ENCODE results near the gene LDLRAD4. TPM values are rescaled to one million over a fixed set of nuclear protein-coding genes. Genes with fewer than 3 reads are reported as not detected.

The LDLRAD4 gene
- total and polyA plus RNA-seq, 11 donors, result 10.4 to 44.0 (median 29.6) TPM

DNA sequence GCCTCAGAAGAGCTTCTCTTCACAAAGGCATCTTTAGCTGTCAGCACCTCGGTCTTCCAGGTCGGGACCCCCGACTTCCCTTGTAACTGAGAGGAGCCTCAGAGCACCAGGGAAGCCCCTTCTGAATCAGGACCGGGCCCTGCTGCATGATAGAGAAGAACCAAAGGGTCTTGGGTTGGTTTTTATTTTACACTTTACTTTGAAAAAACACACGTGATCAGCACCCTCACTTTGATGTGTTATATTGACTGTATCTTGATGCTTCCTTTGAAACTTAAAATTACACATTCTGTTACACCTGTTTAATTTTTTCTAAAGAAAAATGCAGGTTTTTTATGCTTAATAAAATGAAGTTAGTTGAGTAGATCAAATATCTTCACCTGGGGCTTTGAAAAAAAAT is 305.5 kb downstream of the LDLRAD4 start:
- H3K9me3 ChIP-seq, result peaks cover 0 to under 1% (median 0%) of the 10 kb centered on the region in 12 donors
- no peak for ATAC-seq
- intact Hi-C loops (cut with DNase I), result loop anchor here in 5 of 10 donors (5.0 to 10.0 kb wide), 5 partner anchors 72 to 229 kb away; no protein-coding TSS in a partner anchor

GRCh38 chr18:13524811-13525210 is 306.3 kb downstream of the LDLRAD4 start:
- Histone ChIP-seq H3K27ac (peak overlapping the region in 2 of 12 donors; percentile 18), H3K36me3 (no peaks in the 10 kb centered on the region), H3K4me3 (no peak overlapping the region), H3K9me3 (no peaks in the 10 kb centered on the region), H3K4me1 (peaks cover 0 to 31% (median 13%) of the 10 kb centered on the region in 12 donors), H3K27me3 (no peaks in the 10 kb centered on the region)
- ATAC-seq (peak in 3 of 4 donors; percentile 8 to 16 (median 11)), DNase-seq (no peak)
- TF ChIP-seq POLR2A (IDR thresholded peaks at IDR 0.05) (no peak), CTCF (IDR thresholded peaks at IDR 0.05) (no peak)
- 52 to 62% (median 60%) methylated on average over 11 of the region's 11 CpGs for WGBS, 4 donors
- intact Hi-C loops (cut with DNase I), result loop anchor here in 5 of 10 donors (5.0 to 10.0 kb wide), 6 partner anchors 73 to 308 kb away; partner anchors contain the start of gene LDLRAD4 (in 1 of the 5)

More for the DNA sequence above, 305.5 kb downstream of the LDLRAD4 start:
- peaks cover 0 to 31% (median 13%) of the 10 kb centered on the region in 12 donors for H3K4me1 ChIP-seq
- no peak for TF ChIP-seq POLR2A (IDR thresholded peaks at IDR 0.05)
- TF ChIP-seq CTCF (IDR thresholded peaks at IDR 0.05), result no peak
- DNase-seq, result no peak
- no peaks in the 10 kb centered on the region for H3K36me3 ChIP-seq
- no peaks in the 10 kb centered on the region for H3K27me3 ChIP-seq
- H3K27ac ChIP-seq, result no peak overlapping the region
- WGBS, 4 donors, result 90 to 98% (median 94%) methylated on average over 5 of the region's 5 CpGs
- no peak overlapping the region for H3K4me3 ChIP-seq

- Histone ChIP-seq H3K27me3 (no peaks in the 10 kb centered on the region), H3K4me3 (no peak overlapping the region), H3K27ac (peak overlapping the region in 2 of 12 donors; percentile 18), H3K36me3 (no peaks in the 10 kb centered on the region), H3K4me1 (peaks cover 0 to 28% (median 15%) of the 10 kb centered on the region in 12 donors), H3K9me3 (no peaks in the 10 kb centered on the region)
- 87 to 93% (median 91%) methylated on average over 14 of the region's 14 CpGs for WGBS, 4 donors
- ATAC-seq, result peak in 1 of 4 donors; percentile 19
- intact Hi-C loops (cut with DNase I), result loop anchor here in 2 of 10 donors (5.0 to 10.0 kb wide), 3 partner anchors 221 to 308 kb away; partner anchors contain the start of gene LDLRAD4 (in 1 of the 2)
- TF ChIP-seq POLR2A (IDR thresholded peaks at IDR 0.05) (no peak), CTCF (IDR thresholded peaks at IDR 0.05) (no peak)
- no peak for DNase-seq
Measured at GRCh38 chr18:13525381-13526029, 306.9 kb downstream of the LDLRAD4 start.

- Histone ChIP-seq H3K4me3 (no peak overlapping the region), H3K9me3 (no peaks in the 10 kb centered on the region), H3K27ac (no peak overlapping the region), H3K36me3 (no peaks in the 10 kb centered on the region), H3K4me1 (peaks cover 0 to 24% (median 14%) of the 10 kb centered on the region in 12 donors), H3K27me3 (no peaks in the 10 kb centered on the region)
- no peak for TF ChIP-seq CTCF (IDR thresholded peaks at IDR 0.05)
- TF ChIP-seq POLR2A (IDR thresholded peaks at IDR 0.05), result no peak
- WGBS, 4 donors, result 74 to 86% (median 83%) methylated on average over 4 of the region's 4 CpGs
- DNase-seq (no peak), ATAC-seq (no peak)
- intact Hi-C loops (cut with DNase I), result loop anchor here in 2 of 10 donors (5.0 to 10.0 kb wide), 3 partner anchors 222 to 309 kb away; partner anchors contain the start of gene LDLRAD4 (in 1 of the 2)
Measured at GRCh38 chr18:13526519-13526918, 308.0 kb downstream of the LDLRAD4 start.
